Superior temporal gyrus (tissue), 1 donor: ENCODE measurements around the gene LANCL1.
A peak's percentile ranks its signal among the peaks of the same experiment; 100 is the strongest.

Experiments
- DNase-seq: peaks from one replicate; pipeline ENCODE4 v3.0.0-alpha.2; 2016; ENCODE audit errors: extremely low spot score

Gene LANCL1, protein sequence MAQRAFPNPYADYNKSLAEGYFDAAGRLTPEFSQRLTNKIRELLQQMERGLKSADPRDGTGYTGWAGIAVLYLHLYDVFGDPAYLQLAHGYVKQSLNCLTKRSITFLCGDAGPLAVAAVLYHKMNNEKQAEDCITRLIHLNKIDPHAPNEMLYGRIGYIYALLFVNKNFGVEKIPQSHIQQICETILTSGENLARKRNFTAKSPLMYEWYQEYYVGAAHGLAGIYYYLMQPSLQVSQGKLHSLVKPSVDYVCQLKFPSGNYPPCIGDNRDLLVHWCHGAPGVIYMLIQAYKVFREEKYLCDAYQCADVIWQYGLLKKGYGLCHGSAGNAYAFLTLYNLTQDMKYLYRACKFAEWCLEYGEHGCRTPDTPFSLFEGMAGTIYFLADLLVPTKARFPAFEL

DNA sequence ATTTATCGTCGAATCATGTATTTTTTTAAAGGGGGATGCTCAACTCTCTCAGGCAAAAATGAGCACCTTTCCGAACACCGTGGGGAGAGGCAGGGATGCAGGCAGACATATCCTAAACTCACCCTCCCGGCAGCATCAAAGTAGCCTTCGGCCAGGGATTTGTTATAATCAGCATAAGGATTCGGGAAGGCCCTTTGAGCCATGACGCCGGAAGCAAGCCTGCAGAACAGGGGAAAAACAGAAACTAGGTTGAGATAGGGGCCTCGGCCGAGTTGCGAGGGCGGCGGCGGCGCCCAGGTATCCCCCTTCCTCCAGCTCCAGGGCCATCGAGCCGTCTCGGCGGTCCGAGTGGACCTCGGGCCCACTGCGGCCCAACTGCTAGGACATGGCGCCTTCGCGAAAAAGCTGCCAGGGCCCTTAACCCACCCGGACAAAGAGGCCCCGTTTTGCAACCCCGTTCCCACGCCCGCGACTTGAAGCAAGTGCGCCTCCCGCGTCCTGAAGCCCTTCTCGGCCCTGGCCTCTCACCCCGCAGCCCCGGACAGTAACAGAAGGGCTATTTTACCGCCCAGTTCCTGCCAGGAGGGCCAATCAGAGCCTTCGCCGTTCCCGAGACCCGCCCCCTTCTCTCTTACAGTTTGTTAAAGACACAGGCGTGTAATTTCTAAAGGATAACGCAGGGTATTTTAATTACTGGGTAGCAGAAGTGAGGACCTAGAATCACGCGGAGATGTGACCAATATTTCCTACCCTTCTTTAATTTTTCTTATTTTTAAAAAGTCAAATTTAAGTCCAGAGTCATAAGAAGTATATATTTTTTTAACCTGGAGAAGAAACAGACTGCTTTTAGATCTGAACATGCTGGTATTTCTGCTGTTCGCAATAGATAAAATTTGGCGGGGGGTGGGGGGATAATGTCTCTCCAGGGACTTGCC lies at the start of gene LANCL1:
TSS of gene LANCL1 (minus strand) at position 566 of the 935 bp plus-strand sequence. CDS start at position 203, 363 bp downstream.
- peak; percentile 97 for DNase-seq

DNA sequence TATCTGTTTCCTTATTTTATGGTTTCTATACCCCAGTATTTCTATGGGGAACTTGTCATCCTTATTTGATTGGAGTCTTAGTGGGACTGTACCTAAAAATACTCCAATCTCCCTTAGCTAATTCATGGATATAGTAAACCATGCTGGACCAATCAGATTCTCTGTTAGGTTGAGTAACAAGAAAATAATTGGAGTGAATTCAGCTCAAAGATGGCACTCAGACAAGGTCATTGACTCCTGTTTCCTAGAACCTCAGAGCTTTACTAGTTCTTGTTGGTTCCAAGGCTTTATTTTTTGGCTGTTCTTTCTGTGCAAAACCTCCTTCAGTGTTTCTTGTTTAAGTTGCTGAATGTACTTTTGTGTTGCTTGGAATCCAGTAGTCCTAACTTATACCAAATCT lies 48.0 kb upstream of the LANCL1 start:
- no peak for DNase-seq

DNA sequence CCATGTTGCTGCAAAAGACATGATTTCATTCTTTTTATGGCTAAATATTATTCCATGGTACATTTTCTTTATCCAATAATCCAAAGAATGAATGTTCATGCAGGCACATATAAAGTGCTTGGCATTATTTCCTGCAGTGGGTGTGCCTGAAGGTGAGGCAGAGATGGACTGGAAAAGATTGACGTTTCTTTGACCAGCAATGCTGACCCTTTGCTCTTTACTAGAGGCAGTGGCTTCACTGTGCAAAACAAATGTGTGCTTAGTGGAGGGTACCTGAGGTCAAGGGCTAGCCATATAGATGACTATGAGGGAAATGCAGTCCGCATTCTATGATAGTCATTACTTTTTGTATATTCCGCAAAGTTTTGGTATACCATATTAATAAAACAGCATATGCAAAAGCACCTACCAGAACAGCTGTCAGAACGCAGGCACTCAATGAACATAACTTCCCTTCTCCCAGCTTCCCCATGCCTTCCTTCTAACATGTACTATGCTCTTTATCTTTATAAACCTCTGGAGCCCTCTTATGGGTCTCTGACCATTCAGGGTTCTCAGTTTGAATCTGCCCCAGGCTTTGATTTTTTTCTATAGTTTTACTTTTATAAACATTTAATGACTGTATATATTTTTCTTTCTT lies 47.2 kb upstream of the LANCL1 start:
- no peak for DNase-seq

DNA sequence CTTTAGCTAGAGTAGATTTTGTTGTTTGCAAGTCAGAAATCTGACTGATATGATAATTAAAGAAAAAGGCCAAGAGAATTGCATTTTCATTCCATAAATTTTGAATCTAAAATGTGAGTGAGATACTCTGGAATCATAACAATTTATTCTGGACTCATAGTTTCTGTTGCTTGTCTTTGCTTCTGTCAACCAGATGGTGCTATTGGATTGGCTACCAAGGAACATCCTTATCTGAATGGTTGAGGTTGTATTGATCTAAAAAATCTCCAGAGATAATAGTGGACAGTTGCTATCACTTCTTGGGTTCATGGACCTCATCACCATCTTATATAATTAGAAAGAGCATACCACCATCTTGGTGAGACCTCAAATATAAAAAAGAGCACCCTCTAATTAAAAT lies 45.8 kb upstream of the LANCL1 start:
- DNase-seq, result no peak

DNA sequence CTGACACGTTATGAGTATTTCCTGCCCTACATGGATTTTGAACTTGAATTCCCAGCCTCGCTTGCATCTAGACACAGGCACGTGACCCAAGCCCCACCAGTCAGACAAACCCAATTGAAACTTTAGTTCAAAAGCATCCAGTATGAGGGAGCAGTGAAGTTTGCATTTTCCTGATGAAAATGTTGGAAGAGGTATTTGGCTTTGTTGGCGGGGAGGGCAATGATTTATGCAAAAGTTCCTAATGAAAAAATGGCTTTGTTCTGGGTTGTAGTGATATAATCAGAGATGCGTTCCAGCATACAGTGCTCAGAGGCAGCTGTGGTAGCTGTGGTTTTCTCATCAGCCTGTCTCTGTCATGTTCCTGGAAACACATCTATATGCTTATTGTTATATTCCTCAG lies 43.0 kb upstream of the LANCL1 start:
- peak; percentile 68 for DNase-seq

DNA sequence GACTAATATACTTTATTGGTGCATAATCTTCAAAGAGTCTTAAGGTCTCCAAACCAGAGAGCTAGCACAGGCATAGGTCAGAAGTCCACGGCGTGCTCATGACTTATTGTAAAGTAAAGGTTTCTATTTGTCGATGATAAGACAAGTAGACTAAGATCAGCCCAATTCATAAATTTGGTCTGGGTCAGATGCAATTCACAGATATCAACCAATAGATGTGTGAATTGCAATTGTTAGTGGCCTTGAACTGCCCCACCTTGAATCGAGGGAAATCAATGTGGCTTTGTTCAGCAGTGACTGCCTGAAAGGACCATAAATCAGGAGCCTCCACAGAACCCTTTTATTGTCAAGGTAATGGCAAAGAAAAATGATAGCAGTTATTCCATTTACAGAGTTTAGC lies 40.7 kb upstream of the LANCL1 start:
- DNase-seq, result no peak

DNA sequence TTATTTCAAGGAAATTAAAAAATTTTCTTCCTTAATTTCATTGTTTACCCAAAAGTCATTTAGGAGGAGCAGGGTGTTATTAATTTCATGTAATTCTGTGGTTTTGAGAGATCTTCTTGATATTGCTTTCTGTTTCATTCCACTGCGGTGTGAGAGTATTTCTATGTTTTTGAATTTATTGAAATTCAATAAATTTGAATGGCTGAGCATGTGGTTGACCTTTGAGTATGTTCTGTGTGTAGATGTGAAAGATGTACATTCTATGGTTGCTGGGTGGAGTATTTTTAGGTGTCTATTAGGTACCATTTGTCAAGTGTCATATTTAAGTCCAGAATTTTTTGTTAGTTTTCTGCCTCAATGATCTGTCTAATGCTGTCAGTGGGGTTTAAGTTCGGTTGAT lies 39.4 kb upstream of the LANCL1 start:
- no peak for DNase-seq

DNA sequence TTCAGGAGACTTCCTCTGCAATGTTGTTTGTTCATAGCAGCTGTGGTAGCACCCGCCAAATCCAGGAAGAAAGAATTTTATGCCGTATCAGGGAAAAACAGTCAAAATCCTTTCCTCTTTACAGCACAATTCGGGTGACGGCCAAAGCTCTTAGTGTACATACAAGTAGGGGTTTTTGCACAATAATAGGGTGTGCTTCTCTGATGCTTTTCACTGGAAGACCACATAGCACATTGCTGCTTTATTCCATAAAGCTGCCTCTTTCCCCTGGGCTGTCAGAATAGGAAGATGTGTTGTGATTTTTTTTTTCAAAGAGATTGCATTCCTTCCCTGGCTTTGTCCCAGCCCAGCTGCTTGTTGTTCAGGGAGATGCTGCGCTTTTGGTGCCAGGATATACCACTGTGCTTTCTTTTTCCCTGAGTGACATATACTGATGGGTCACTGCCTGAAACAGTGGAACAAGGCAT lies 27.2 kb upstream of the LANCL1 start:
- DNase-seq, result peak; percentile 97

DNA sequence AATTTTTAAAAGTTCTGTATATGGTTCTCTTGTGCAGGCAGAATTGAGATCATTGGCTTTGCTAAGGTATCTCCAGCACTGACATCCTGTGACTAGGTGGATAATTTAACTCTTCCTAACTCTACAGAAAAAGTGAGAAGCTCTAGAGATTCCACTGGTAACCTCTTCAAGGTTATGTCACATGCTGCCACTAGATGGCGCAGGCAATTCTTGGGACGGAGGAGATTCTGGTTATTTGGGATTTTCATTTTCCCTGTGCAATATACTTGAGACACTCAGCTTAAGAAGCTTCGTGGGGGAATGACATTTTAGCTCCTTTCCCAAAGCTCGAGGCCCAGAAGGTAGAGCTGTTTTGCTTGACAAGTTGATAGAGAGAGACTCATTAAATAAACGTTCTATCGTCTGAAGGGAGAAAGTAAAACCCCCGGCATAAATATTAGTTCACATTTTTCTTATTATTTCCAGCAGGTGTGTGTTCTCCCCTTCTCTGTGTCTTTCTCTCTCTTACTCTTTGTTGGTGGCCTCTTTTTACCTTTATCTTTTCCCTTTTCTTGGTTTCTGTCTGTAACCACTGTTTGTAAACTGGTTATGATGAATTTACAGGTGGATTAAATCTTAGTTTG lies 26.6 kb upstream of the LANCL1 start:
- DNase-seq, result peak; percentile 96

DNA sequence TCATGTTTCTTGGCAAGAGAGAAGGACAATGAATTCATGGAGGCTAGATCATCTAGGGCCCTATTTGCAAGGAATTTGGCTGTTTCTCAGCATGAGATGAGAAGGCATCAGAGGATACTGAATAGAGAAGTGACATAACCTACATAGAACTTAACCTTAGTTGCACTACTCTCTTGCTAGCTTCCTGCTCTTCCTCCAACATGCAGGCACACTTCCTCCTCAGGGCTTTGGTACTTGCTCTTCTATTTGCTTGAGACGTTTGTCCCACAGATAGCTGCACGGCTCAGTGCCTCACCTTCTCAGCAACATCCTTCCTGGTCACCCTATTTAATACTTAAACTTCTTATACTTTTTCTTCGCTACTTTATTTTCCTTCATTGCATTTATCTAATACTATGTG lies 20.0 kb upstream of the LANCL1 start:
- DNase-seq, result no peak

DNA sequence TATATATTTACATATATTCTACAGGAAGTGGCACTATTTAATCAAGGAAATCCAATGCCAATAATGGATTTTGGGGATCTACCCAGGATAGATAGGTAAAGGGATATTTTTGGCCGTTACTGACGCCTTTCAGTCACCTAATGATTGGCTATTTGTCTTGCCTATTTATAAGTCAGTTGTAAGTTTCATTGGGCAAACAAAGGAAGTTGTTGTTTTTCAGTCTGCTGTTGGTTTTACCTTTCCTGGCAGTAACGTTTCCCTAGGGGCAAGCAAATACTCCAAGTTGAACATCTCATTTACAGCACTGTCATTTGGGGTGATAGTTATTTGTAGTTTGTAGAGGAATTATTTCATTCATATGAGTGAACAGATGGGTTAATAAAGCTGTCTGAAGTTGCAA lies 17.0 kb upstream of the LANCL1 start:
- DNase-seq, result no peak

DNA sequence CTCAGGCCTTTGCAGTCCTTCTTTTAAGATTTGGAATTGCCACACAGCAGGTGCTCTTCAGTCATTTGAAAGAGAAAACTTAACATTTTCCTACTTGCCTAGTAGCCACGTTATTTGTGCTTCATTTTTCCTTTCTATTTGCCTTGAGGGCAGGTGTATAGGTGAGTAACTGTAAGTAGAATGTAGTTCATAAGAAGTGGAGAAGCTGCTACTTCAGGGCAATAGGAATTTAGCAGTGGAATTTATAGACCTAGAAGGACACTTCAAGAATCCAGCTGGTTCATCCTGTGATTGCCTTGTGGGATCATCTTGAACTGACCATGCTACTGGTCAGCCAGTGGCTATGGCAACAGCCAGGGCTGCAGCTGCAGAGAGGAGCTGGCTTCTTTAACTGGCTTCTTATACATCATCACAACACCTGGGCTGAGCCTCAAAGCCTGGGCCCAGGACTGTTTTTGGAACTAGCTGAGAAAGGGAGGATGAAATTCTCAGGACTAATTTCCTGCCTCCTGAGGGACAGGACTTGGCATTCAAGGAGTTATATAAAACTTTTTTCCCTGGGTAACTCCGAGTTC lies 5.1 kb upstream of the LANCL1 start:
- DNase-seq, result no peak

DNA sequence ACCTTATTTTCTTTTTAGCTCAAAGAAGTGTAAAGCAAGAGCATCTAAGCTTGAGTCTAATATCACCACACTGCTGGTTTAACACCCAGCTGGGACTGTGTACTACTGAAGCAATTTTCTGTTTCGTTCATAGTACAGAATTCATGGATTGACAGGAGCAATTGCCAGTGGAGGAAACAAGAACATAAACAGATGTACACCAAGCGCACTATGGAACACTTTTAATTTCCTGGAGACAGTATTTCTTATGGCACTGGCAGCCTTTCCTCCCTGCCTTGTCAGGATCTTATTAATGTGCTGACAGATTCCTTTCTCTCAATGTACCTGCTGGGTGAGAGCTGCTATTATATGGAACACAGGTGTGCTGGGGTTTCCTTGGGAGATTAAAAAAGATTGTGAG lies 4.2 kb upstream of the LANCL1 start:
- no peak for DNase-seq

DNA sequence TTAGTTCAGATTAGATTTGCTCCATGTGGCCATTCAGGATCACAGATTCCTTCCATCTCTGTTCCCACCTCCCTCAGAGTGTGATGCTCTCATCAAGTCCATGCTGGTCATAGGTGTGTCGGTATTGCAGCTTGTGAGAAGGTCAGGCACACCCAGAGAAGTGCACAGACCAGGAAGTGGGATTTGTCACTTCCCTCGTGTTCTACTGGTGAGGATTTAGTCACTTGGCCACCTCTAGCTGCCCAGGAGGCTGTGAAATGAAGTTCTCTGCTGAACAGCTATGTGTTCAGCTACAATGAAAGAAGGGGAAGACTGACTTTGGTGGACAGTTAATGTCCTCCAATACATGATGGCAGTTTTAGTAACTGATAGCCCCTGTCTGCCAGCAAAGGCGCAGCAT lies 3.5 kb upstream of the LANCL1 start:
- no peak for DNase-seq

DNA sequence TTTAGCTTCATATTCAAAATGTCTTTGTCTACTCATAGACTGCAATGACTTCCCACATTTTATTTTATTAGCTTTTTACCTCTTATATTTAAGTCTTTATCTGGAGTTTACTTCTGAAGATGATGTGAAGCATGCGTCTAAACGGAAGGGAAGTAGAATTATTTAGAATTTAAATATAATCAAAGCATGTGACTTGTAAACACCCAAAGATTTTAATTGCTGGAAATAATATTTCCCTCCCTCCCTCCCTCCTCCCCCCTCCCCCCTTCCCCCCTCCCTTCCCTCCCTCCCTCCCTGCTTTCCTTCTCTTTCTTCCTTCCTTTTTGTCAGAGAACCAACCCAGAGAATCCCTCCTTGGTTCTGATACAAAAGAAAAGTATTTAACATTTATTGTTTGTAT lies 2.1 kb upstream of the LANCL1 start:
- no peak for DNase-seq

DNA sequence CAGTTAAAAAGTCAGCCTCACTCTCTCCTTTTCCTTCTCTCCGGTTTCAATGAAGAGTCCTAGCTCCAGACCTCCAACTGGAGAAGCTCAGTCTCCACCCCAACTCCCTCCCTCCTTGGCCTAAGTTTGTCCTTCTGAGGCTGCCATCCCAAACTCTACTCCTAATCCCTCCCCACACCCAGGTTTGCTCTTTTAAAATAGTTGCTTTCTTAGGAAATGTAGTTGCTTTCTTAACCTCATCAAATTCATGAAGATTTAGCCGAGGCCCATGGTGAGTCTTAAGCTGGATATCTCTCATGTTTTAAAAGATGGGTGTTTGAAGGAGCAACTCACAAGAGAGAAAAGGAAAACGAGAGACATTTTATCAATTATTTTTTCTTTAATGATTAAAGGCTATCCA lies 937 bp upstream of the LANCL1 start:
- DNase-seq, result no peak

DNA sequence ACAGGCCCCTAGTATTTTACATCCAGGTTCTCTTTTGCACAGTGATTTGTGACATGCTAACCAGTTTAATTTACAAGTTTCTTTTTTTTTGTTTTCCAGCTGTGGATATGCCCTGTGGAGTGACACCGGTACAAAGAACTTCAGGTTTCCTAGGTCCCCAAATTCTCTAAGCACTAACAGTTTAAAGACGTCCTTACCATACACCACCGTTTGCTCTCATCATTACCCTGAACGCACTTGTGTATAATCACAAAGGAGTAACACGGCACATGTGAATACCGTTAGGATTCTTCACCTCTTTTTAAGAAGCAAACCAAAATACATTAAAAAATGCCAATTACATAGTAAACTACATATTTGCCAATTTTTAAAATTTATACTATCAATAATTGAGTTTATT lies 853 bp downstream of the LANCL1 start:
- DNase-seq, result peak; percentile 68

DNA sequence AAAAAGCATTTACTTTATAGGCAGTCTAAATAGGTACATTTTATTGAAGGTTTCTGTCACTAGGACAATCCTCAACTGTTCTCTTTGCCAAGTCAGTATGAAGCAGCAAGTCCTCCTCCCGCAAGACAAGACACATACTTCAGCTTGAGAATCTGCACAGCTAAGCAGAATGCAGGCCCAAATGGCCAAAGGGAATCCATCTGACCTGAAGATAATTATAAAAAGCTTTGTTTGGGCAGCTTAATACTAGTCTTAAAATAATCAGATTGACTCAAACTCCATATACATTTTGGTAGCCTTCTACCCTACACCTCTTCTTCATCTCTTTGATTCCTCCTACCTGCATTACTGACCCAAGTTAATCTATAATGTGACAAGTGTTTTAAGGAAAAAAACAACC lies 1.8 kb downstream of the LANCL1 start:
- peak; percentile 65 for DNase-seq

DNA sequence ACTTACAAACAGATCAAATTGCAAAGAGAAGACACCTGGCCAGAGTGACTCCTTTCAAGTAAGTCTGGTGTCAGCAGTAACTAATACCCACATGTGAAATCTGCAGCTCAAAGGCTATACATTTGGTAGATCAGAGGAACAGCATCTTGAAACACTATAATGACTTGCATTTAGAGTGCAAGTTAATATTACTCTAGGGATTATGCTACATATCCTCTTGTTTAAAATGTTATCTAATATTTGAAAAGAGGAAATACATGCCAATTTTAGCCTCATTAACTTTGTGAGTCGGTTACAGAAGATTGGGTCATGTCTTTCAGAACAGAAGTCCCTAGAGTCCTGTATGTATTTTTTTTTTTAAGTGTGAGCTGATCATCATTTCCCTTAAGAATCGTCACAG lies 15.2 kb downstream of the LANCL1 start:
- DNase-seq, result no peak

DNA sequence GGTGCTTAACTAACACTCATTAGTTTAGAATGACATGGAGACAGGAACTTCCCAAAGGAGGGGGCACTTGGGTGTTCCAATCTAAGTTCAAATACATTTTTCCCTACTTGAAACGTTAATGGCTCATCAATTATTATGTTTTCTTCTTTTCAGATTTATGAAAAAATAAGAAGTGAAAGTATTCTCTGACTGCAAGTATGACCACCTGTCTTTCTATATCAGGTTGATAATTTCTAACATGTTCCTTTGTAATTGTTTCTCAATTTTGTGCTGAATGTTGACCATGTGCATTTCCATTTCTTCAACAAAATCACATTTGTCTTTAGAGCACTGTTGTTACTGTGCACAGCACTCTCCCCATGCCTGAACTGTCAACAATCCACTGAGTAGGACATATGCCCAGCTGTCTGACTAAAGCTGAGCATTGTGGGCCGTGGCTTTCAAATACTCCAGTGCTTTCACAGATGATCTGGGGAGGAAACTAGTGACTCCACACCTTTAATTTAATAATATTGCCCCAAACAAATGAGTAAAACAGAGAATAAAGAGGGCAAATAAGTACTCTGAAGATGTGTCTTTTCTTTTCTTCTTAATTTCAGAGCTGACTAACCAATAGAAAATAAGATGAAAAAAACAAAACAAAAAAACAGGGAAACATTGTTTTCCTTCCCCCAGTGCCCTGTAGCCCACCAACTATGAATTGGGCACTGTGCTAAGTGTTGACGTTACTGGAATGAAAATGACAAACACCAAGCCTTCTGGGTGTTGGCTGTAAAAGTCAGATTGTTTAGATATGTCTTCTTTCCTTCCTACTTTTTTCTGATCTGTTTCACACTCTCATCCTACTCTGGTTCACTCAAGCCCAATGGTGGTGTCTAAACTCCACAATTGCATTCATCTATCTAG lies 16.0 kb downstream of the LANCL1 start:
- DNase-seq, result peak; percentile 84
